Measurements from ENCODE around the gene OXCT2.

DNA sequence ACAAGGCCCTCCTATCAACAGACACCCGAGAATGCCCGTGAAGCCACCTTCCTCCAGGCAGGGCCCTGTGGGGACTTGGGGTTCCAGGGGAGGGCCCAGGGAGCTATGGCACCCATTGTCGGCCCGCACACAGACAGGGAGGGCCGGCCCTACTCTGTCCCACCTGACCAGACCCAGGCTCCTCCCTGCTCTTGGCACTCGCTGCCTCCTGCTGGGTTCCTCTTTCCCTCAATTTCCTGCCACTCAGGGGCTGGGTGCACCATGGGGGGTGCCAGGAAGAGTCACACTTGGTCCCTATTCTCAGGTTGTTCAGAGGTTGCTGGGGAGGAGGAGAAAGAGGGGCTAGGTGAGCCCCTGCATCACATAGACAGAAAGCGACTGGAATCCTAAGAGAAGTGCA lies 8.0 kb upstream of the OXCT2 start:
- TF ChIP-seq EZH2phosphoT487 (IDR thresholded peaks at IDR 0.05; ENCODE audit: insufficient read depth, low read depth) (no peak), EZH2 (IDR thresholded peaks at IDR 0.05; ENCODE audit: insufficient read depth, poor library complexity, severe bottlenecking) (no peak)
